MM.1S (cell line): ENCODE data around the gene ATOH1.
A peak's percentile ranks its signal among the peaks of the same experiment; 100 is the strongest.

Experiments used
- DNase-seq: peaks from one replicate; pipeline ENCODE4 v3.0.0-alpha.2; 2015
- H2AFZ ChIP-seq: fragments of 300-600 bp; sonication (generic); 2 replicates; pipeline ENCODE4 v1.6.0; 2016; ENCODE audit warnings: antibody characterized with exemption, low read length
- H3F3A ChIP-seq: fragments of 300-600 bp; sonication (generic); 2 replicates; pipeline ENCODE4 v1.6.1; 2016; ENCODE audit warnings: mild to moderate bottlenecking, antibody characterized with exemption, low read length, moderate library complexity, mixed read lengths; ENCODE audit not compliant: insufficient read depth
- H3K27ac ChIP-seq: fragments of 300-600 bp; sonication (generic); 2 replicates; pipeline ENCODE4 v1.5.1; 2016; ENCODE audit warnings: mild to moderate bottlenecking, low read length
- H3K27me3 ChIP-seq: fragments of 300-600 bp; sonication (generic); replicated peaks from 2 replicates; pipeline ENCODE4 v1.6.0; 2016; ENCODE audit warnings: low read length; ENCODE audit not compliant: insufficient read depth
- H3K36me3 ChIP-seq: fragments of 300-600 bp; sonication (generic); replicated peaks from 2 replicates; pipeline ENCODE4 v1.6.1; 2016; ENCODE audit warnings: mild to moderate bottlenecking, low read length, mixed read lengths; ENCODE audit not compliant: insufficient read depth
- H3K4me1 ChIP-seq: fragments of 300-600 bp; sonication (generic); 2 replicates; pipeline ENCODE4 v1.6.1; 2016; ENCODE audit warnings: low read length, mixed read lengths
- H3K4me2 ChIP-seq: fragments of 300-600 bp; sonication (generic); 2 replicates; pipeline ENCODE4 v1.6.0; 2016; ENCODE audit warnings: low read depth, low read length
- H3K4me3 ChIP-seq: fragments of 300-600 bp; sonication (generic); 2 replicates; pipeline ENCODE4 v1.5.1; 2016; ENCODE audit warnings: low read length, mixed read lengths
- H3K79me2 ChIP-seq: fragments of 300-600 bp; sonication (generic); 2 replicates; pipeline ENCODE4 v1.6.1; 2016; ENCODE audit warnings: mixed run types, low read length, mixed read lengths
- H3K9ac ChIP-seq: fragments of 300-600 bp; sonication (generic); 2 replicates; pipeline ENCODE4 v1.6.1; 2016; ENCODE audit warnings: low read length, mixed read lengths
- H3K9me2 ChIP-seq: fragments of 300-600 bp; sonication (generic); replicated peaks from 2 replicates; pipeline ENCODE4 v1.6.1; 2016; ENCODE audit warnings: mild to moderate bottlenecking, low read length, mixed read lengths; ENCODE audit not compliant: insufficient read depth
- H3K9me3 ChIP-seq: fragments of 300-600 bp; sonication (generic); replicated peaks from 2 replicates; pipeline ENCODE4 v1.6.1; 2016; ENCODE audit warnings: mild to moderate bottlenecking, low read length, mixed read lengths; ENCODE audit not compliant: insufficient read depth
- H4K20me1 ChIP-seq: fragments of 300-600 bp; sonication (generic); 2 replicates; pipeline ENCODE4 v1.6.1; 2016; ENCODE audit warnings: mild to moderate bottlenecking, low read length, moderate library complexity, mixed read lengths; ENCODE audit not compliant: insufficient read depth
- CTCF ChIP-seq: fragments of 300-600 bp; sonication (generic); IDR thresholded peaks from 2 replicates; pipeline ENCODE4 v1.5.1; 2016; ENCODE audit warnings: antibody characterized with exemption, low read length, mixed read lengths
- EZH2 ChIP-seq: fragments of 300-600 bp; sonication (generic); optimal IDR thresholded peaks from 2 replicates; pipeline ENCODE3; 2017; ENCODE audit warnings: low read depth, mild to moderate bottlenecking, antibody characterized with exemption, low read length, mixed read lengths
- EZH2phosphoT487 ChIP-seq: fragments of 300-600 bp; sonication (generic); IDR thresholded peaks from 2 replicates; pipeline ENCODE4 v1.6.1; 2018; ENCODE audit warnings: antibody characterized with exemption, low read length

ATOH1 gene

GRCh38 chr4:93825551-93826216, 2.9 kb upstream of the ATOH1 start:
- Histone ChIP-seq H3K79me2 (no peaks in the 10 kb centered on the region), H3K4me1 (no peaks in the 10 kb centered on the region), H4K20me1 (no peaks in the 10 kb centered on the region), H3K4me3 (no peak overlapping the region), H3K9ac (no peak overlapping the region), H3K36me3 (no peaks in the 10 kb centered on the region), H3K27me3 (peaks cover 14% of the 10 kb centered on the region), H3K4me2 (no peak overlapping the region), H3K9me3 (no peaks in the 10 kb centered on the region), H3F3A (no peaks in the 10 kb centered on the region), H3K9me2 (no peaks in the 10 kb centered on the region), H3K27ac (no peak overlapping the region), H2AFZ (no peak overlapping the region)
- no peak for DNase-seq
- TF ChIP-seq CTCF (no peak), EZH2 (no peak), EZH2phosphoT487 (no peak)

DNA sequence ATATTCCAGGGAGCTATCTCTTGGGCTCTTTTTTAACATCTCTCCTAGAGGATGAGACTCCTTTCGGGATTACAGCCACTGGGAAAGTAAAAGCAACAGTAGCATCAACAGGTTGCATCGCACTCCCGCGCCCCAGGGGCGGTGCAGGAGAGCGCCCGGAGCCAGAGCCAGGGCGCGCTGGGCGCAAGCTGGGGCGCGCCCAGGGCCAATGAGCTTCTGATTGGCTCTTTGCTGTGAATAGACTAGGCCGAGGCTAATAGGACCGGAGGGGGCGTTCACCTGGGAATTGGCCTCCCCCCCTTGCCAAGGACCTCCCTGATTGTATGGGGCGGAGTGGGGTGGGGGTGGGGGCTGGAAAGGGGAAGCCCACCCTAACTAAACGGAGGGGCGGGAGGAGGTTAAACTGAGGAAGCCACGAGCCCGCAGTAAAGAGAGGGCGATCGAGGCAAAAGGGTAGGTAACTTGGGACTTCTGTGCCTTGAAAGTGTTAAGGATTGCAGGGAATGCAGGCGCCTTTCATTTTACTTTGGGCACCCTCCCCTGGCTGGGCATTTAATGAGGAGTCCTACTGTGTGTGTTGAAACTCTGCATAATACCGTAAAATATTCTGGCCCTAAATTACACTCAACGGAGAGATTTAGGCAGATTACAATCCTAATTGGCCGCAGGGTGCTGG, 1.1 kb upstream of the ATOH1 start:
- Histone ChIP-seq H3K4me1 (peaks cover 7% of the 10 kb centered on the region; the same call in 1 of the 2 replicates), H3K9me2 (no peaks in the 10 kb centered on the region), H3F3A (peaks cover 13% of the 10 kb centered on the region; the same call in 1 of the 2 replicates), H3K4me2 (no peak overlapping the region), H3K27ac (no peak overlapping the region), H3K9me3 (no peaks in the 10 kb centered on the region), H2AFZ (no peak overlapping the region), H4K20me1 (no peaks in the 10 kb centered on the region), H3K79me2 (no peaks in the 10 kb centered on the region), H3K27me3 (peaks cover 21% of the 10 kb centered on the region), H3K36me3 (no peaks in the 10 kb centered on the region), H3K4me3 (no peak overlapping the region), H3K9ac (no peak overlapping the region)
- TF ChIP-seq EZH2phosphoT487 (no peak), CTCF (no peak), EZH2 (no peak)
- DNase-seq = no peak

DNA sequence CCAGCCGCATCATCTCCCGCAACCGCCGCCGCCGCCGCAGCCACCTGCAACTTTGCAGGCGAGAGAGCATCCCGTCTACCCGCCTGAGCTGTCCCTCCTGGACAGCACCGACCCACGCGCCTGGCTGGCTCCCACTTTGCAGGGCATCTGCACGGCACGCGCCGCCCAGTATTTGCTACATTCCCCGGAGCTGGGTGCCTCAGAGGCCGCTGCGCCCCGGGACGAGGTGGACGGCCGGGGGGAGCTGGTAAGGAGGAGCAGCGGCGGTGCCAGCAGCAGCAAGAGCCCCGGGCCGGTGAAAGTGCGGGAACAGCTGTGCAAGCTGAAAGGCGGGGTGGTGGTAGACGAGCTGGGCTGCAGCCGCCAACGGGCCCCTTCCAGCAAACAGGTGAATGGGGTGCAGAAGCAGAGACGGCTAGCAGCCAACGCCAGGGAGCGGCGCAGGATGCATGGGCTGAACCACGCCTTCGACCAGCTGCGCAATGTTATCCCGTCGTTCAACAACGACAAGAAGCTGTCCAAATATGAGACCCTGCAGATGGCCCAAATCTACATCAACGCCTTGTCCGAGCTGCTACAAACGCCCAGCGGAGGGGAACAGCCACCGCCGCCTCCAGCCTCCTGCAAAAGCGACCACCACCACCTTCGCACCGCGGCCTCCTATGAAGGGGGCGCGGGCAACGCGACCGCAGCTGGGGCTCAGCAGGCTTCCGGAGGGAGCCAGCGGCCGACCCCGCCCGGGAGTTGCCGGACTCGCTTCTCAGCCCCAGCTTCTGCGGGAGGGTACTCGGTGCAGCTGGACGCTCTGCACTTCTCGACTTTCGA, 654 bp downstream of the ATOH1 start:
- Histone ChIP-seq H4K20me1 (no peaks in the 10 kb centered on the region), H3K36me3 (no peaks in the 10 kb centered on the region), H3K4me3 (peak overlapping the region; percentile 80), H3K4me2 (peak overlapping the region; percentile 89), H3K4me1 (peaks cover 10% of the 10 kb centered on the region; the same call in 1 of the 2 replicates), H3K9me2 (no peaks in the 10 kb centered on the region), H3K79me2 (no peaks in the 10 kb centered on the region), H3K9ac (no peak overlapping the region), H3K9me3 (no peaks in the 10 kb centered on the region), H3K27me3 (peaks cover 27% of the 10 kb centered on the region), H2AFZ (peak overlapping the region; percentile 82), H3K27ac (no peak overlapping the region), H3F3A (peaks cover 16% of the 10 kb centered on the region; the same call in 1 of the 2 replicates)
- TF ChIP-seq CTCF = no peak
- TF ChIP-seq EZH2phosphoT487 = no peak
- TF ChIP-seq EZH2 = no peak
- DNase-seq = peak; percentile 42
